ENCODE measurements around the gene NRXN3. TPM values are rescaled to one million over a fixed set of nuclear protein-coding genes. Genes with fewer than 3 reads are reported as not detected.

Gene NRXN3
- total and polyA plus RNA-seq, 2 of the 13 experiments (the other 11 are each of a cell fraction or from before 2014, with no cell fraction given) = 0.03 TPM; not detected in 1

DNA sequence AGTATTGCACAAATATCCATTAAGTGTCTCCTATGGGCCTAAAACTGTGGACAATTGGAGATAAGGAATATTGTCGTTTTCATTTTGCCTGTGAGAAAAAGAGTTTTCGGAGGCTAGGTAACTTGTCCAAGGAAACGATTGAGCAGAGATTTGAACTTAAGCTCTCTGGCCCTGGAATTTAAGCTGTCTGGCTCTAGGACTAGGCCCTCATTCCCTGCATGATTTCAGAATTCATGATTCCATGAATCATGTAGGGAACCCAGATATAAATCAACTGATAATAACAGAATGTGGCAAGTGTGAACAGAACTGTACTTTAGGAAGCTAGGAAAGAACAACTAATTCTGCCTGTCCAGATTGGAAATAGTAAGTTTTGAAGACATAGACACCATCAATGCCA is 1100.2 kb downstream of the NRXN3 start:
- H4K20me1 ChIP-seq (ENCODE audit: insufficient read depth, low read length) = no peaks in the 10 kb centered on the region
- no peaks in the 10 kb centered on the region for H3K27me3 ChIP-seq (ENCODE audit: control insufficient read depth in 1 of 2, insufficient read depth in 2 of 2, low read length in 2 of 2)
- H3K9me3 ChIP-seq (ENCODE audit: low read length) = peaks cover 32% of the 10 kb centered on the region
- no TSS peak for BruUV-seq (replicated peaks)
- H3K4me2 ChIP-seq (ENCODE audit: low read depth, low read length) = no peak overlapping the region
- ChIA-PET CTCF (ENCODE audit: low intra/inter-chr PET ratio, low total read pairs) (no interaction called here), POLR2A (no interaction called here)
- 27% methylated on average over 3 of the region's 3 CpGs for WGBS (ENCODE audit: low lambda C conversion rate)
- H3K4me1 ChIP-seq (ENCODE audit: insufficient read depth, low read length) = no peaks in the 10 kb centered on the region
- no peak for TF ChIP-seq ZNF484 (CRISPR knock-in tag; IDR thresholded peaks at IDR 0.05; ENCODE audit: borderline replicate concordance, low read depth)
- no peak for TF ChIP-seq MAF1 (CRISPR knock-in tag; IDR thresholded peaks at IDR 0.05; ENCODE audit: borderline replicate concordance)
- TF ChIP-seq MEF2D (CRISPR knock-in tag; IDR thresholded peaks at IDR 0.05) = no peak
- no peak for TF ChIP-seq IRF9 (CRISPR knock-in tag; IDR thresholded peaks at IDR 0.05; ENCODE audit: borderline replicate concordance)
- no peak for TF ChIP-seq MLX (CRISPR knock-in tag; IDR thresholded peaks at IDR 0.05)
- TF ChIP-seq, protein P1, sequence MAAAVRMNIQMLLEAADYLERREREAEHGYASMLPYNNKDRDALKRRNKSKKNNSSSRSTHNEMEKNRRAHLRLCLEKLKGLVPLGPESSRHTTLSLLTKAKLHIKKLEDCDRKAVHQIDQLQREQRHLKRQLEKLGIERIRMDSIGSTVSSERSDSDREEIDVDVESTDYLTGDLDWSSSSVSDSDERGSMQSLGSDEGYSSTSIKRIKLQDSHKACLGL (CRISPR knock-in tag; IDR thresholded peaks at IDR 0.05) = no peak
- TF ChIP-seq POLR2AphosphoS5 (IDR thresholded peaks at IDR 0.05; ENCODE audit: low read depth, low read length) = no peak
- TF ChIP-seq SOX13 (IDR thresholded peaks at IDR 0.05) = no peak
- no peak for TF ChIP-seq SOX13 (CRISPR knock-in tag; conservative IDR thresholded peaks at IDR 0.05 in 1 of 2, IDR thresholded peaks at IDR 0.05 in 1 of 2)
- TF ChIP-seq JUN (CRISPR knock-in tag; IDR thresholded peaks at IDR 0.05) = no peak
- TF ChIP-seq CC2D1A (CRISPR knock-in tag; IDR thresholded peaks at IDR 0.05) = no peak
- no peak for TF ChIP-seq SETDB1 (CRISPR knock-in tag; IDR thresholded peaks at IDR 0.05; ENCODE audit: borderline replicate concordance)
- TF ChIP-seq WIZ (CRISPR knock-in tag; IDR thresholded peaks at IDR 0.05) = no peak
- TF ChIP-seq TARDBP (CRISPR knock-in tag; IDR thresholded peaks at IDR 0.05) = no peak
- TF ChIP-seq, protein P2, sequence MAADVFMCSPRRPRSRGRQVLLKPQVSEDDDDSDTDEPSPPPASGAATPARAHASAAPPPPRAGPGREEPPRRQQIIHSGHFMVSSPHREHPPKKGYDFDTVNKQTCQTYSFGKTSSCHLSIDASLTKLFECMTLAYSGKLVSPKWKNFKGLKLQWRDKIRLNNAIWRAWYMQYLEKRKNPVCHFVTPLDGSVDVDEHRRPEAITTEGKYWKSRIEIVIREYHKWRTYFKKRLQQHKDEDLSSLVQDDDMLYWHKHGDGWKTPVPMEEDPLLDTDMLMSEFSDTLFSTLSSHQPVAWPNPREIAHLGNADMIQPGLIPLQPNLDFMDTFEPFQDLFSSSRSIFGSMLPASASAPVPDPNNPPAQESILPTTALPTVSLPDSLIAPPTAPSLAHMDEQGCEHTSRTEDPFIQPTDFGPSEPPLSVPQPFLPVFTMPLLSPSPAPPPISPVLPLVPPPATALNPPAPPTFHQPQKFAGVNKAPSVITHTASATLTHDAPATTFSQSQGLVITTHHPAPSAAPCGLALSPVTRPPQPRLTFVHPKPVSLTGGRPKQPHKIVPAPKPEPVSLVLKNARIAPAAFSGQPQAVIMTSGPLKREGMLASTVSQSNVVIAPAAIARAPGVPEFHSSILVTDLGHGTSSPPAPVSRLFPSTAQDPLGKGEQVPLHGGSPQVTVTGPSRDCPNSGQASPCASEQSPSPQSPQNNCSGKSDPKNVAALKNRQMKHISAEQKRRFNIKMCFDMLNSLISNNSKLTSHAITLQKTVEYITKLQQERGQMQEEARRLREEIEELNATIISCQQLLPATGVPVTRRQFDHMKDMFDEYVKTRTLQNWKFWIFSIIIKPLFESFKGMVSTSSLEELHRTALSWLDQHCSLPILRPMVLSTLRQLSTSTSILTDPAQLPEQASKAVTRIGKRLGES (CRISPR knock-in tag; IDR thresholded peaks at IDR 0.05; ENCODE audit: borderline replicate concordance) = no peak
- TF ChIP-seq GABPB1 (CRISPR knock-in tag; IDR thresholded peaks at IDR 0.05) = no peak
- no peak for TF ChIP-seq XRCC5 (optimal IDR thresholded peaks at IDR 0.05; ENCODE audit: low read length)
- no peak for TF ChIP-seq ZNF138 (CRISPR knock-in tag; IDR thresholded peaks at IDR 0.05; ENCODE audit: low read depth)
- TF ChIP-seq ZNF713 (CRISPR knock-in tag; IDR thresholded peaks at IDR 0.05) = no peak
- TF ChIP-seq ZNF768 (CRISPR knock-in tag; IDR thresholded peaks at IDR 0.05) = no peak
- intact Hi-C loops (cut with micrococcal nuclease; ENCODE audit: unreplicated experiment) = no loop called here
- H3K9ac ChIP-seq (ENCODE audit: insufficient read depth, low read depth, low read length) = no peak overlapping the region
- H3K79me2 ChIP-seq (ENCODE audit: insufficient read depth, low read length) = no peaks in the 10 kb centered on the region
- no peaks in the 10 kb centered on the region for H3K36me3 ChIP-seq (replicated peaks in 1 of 2; ENCODE audit: control insufficient read depth in 1 of 2, insufficient read depth in 2 of 2, low read length in 2 of 2)
- in situ Hi-C loops (cut with HindIII; ENCODE audit: extremely low pct_ligation_motif_present, low pct_unique_long_range_greater_than_20kb) = no loop called here
- no peak overlapping the region for H3K4me3 ChIP-seq (replicated peaks in 1 of 3; ENCODE audit: insufficient read depth in 1 of 3, low read depth in 2 of 3, low read length in 3 of 3)
- no peak for ATAC-seq
- no peak overlapping the region for H3K27ac ChIP-seq (ENCODE audit: extremely low read length, insufficient read depth, low read length)
- no peak for DNase-seq (ENCODE audit: low spot score)
- FAIRE-seq = no peak
- no peak overlapping the region for H2AFZ ChIP-seq (ENCODE audit: low read length)

Measured in HepG2 (cell line).